ENCODE data around the gene NAV3. TPM values are rescaled to one million over a fixed set of nuclear protein-coding genes. Genes with fewer than 3 reads are reported as not detected.

Gene NAV3
- total RNA-seq, 1 experiment from 2014 or later = 28.3 TPM

- no peak for DNase-seq (ENCODE audit: low read depth)
These were observed 288.7 kb downstream of the NAV3 start for GRCh38 chr12:78119351-78119918.

DNA sequence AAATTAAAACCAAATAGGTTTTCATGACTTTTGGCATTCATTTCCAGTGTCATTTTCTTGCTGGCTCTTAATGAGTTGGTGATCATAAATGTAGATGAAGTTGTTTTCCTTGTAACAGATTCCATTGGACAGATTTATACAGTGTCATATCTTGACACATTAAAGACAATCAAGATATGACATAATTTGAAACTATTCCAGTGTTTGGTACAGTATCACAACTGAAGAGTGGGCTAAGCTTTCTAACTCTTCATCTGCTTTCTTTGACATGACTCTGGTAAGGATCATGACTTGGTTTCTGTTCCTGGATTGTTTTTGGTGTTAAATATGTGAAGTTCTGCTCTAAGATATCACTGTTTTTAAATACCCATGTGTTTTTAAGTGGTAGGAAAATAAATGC is 289.6 kb downstream of the NAV3 start:
- DNase-seq (ENCODE audit: low read depth) = no peak

- DNase-seq (ENCODE audit: low read depth) = peak; percentile 3
These were observed 290.3 kb downstream of the NAV3 start for GRCh38 chr12:78120866-78121560.

DNA sequence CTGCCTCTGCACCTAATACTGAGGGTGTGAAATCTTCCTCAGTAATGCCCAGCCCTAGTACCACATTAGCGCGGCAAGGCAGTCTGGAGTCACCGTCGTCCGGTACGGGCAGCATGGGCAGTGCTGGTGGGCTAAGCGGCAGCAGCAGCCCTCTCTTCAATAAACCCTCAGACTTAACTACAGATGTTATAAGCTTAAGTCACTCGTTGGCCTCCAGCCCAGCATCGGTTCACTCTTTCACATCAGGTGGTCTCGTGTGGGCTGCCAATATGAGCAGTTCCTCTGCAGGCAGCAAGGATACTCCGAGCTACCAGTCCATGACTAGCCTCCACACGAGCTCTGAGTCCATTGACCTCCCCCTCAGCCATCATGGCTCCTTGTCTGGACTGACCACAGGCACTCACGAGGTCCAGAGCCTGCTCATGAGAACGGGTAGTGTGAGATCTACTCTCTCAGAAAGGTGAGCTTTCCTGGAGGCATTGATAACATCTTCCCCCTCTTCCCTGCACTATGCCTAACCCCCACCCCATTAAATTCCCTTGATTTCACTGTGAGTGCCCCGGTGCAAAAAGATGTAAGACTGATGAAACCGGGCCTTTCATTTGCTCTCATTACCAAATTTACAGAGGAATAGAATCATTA is 291.4 kb downstream of the NAV3 start:
- no peak for DNase-seq (ENCODE audit: low read depth)

GRCh38 chr12:78128211-78128610 is 297.5 kb downstream of the NAV3 start:
- no peak for DNase-seq (ENCODE audit: low read depth)

DNA sequence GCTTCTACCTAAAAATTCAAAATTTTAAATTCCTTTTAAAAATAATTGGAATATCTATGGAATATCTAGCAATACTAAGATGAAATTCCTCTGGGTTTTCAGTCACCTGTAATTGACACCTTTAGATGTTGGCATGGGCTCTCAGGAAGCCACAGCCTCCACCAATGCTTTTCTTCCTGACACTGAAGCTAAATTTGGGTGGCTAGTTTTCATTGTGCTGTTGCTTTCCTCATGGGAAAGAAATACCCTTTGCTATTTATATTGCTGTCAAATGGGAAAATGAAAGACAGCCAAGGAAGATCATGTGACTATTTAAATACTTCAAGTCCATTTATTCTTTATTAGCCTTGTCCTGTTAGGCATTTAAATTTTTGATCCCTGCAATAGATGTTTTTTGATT is 313.0 kb downstream of the NAV3 start:
- no peak for DNase-seq (ENCODE audit: low read depth)

DNA sequence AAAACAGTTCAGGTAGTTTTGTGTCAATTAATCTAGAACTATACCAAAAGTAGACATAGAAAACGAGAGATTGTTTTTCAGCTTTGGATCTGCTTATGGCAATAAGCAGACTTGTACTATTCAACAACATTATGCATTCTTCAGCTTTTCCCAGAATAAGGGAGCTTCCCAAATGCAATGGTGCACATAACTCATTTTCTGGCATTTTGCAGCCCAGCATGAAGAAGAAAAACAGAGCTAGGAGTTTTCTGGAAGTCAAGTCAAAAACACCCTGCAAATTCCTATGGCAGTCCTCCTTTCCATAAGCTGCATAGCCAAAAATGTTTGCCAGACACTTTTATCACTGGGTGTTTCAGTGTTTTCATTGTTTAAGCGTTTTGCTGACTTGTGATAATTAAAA is 314.7 kb downstream of the NAV3 start:
- DNase-seq (ENCODE audit: low read depth) = no peak

DNA sequence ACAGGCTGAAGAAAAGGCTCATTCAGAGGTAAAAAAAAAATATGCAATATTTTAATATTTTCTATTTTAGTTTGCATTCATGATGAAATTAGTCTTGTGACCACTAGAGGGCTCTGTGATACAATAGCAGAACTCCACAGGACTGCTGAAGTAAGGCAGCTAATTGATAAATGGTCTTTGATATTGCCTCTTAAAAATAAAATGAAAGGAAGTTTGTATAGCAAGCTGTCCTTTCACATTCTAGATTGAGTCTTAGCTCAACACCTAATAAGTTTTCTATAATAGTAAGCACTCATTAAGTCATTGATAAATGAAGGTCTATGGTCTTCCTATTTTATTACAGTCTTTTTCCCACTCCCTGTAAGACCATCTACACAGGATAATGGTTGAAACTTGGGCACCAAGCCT is 315.7 kb downstream of the NAV3 start:
- peak; percentile 29 for DNase-seq (ENCODE audit: low read depth)

GRCh38 chr12:78149459-78149858 is 318.8 kb downstream of the NAV3 start:
- no peak for DNase-seq (ENCODE audit: low read depth)

- DNase-seq (ENCODE audit: low read depth) = peak; percentile 20
These were observed 324.9 kb downstream of the NAV3 start for GRCh38 chr12:78155546-78155945.

DNA sequence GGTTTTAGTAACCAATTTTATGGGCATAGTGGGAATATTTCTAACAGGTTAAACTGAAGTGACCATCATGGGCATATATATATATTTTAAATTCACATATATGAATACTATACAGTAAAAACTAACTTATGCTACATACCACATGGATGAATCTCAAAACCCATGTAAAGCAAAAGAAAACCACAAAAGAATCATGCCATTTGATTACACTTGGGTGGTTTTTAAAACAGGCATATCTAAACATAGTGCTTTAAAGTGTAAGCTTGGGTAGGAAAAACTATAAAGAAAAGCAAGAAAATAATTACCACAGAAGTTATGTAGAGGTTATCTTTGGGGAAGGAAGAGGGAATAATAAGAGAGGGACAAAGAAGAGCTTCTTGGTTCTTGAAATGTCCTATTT is 326.1 kb downstream of the NAV3 start:
- DNase-seq (ENCODE audit: low read depth) = no peak

- DNase-seq (ENCODE audit: low read depth) = no peak
These were observed 326.5 kb downstream of the NAV3 start for GRCh38 chr12:78157199-78157598.

- DNase-seq (ENCODE audit: low read depth) = no peak
These were observed 333.5 kb downstream of the NAV3 start for GRCh38 chr12:78164154-78164553.

DNA sequence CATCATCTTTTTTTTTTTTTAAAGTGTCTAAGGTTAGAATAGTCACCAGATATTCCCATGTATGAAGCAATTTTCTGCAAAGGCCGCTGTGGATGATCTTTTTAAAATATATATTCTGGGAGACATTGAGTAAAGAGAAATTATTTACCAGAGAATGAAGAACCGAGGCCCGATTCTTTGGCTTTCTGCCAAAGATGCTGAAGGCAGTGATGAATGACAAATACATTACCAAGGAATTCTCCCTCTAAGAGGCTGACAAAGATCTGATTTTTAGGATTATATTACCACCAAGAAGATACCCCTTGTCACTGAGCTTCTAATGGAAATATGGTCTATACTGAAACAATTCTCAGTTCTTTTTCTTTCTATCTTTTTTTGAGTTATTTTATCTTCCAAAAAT is 336.8 kb downstream of the NAV3 start:
- no peak for DNase-seq (ENCODE audit: low read depth)

DNA sequence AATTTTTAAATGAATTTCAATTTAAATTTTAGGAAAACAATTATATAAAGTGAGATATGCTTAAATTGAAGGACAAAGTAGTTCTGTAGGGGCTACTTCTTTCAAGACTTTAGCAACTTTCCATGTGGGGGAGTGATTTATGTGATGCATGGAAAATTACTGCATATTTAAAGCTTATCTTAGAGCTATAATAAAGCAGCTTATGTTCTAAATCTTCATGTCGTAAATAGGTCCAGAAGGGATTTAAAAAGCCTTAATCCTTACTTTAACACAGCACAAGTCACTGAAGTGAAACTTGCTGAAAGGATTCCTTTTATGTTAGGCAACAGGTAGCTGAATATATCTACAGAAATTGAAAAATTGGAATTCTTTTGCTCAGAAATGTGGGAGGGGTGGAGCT is 340.4 kb downstream of the NAV3 start:
- no peak for DNase-seq (ENCODE audit: low read depth)

DNA sequence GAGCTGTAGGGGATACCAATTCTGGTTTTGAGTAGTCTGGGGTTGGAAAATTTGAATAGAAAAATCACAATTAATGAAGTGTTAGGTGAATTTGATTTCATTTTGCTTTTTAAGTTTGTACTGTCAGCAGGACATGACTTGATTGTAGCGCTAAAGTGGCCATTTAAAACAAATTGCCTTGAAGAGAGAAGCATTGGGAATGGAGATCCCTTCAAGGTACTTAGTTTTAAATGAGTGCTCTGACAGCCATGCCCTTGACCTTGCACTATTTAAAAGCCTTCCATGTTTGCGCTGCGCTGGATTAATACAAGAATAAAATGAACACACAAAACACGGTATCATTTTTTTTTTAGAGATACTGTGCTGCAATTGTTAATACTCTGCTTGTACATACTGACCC is 345.9 kb downstream of the NAV3 start:
- DNase-seq (ENCODE audit: low read depth) = no peak

DNA sequence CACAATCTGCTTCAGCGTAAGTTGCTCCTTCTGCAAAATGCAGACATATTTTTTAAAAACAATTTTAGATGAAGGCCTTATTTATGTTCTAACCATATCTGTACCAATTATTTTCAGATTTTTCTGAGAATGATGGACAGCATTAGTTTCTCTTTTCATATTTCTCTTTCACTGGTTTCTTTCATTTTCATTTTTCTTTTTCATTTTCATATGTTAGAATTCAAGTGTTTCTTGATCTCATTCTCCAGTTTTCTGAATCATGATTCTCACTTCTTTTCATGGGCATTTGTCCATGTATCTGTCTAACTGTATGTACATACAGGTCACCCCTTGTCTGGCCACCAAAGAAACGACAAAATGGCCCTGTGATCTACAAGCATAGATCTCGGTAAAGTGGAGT is 346.6 kb downstream of the NAV3 start:
- no peak for DNase-seq (ENCODE audit: low read depth)

DNA sequence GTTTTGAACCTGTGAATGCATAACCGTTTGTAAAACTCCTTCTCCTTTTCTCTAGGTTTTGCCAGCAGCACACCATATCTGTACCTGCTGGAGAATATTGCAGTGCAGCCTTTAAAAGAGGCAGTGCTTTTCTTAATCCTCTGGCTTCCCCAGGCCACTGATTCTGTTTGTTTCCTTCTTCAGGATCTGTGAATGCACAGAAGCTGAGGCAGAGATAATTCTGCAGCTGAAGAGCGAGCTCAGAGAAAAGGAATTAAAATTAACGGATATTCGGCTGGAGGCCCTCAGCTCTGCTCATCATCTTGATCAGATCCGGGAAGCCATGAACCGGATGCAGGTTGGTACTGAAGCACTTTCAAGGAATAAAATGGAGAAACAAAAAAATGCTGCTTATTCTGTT is 348.7 kb downstream of the NAV3 start:
- DNase-seq (ENCODE audit: low read depth) = no peak

DNA sequence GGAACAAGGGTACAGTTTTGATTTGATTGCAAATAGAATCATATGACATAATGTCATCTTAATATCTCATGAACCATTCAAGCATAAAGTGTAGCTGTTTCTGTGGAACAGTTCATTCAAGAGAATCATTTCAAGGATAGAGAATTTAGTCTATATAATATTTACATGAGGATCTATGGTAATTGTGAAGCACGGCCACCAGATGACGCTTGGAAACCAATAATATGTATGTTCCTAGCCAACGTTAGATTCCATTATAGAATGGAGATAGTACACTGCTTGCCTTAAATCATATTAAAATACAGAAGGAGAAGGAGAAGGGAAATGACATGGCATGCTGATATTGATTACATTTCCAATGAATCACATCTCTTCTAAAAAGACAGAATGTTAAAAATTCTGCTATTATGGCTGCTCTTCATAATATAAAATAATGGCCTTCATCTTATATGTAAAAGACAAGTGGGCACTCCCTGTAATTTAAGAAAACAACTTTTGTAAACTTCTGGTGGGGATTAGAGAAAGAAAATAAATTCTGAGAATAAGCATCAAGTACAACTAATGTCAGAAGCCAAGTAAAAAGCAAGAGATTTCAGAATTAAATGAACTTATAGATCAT is 351.0 kb downstream of the NAV3 start:
- DNase-seq (ENCODE audit: low read depth) = no peak

DNA sequence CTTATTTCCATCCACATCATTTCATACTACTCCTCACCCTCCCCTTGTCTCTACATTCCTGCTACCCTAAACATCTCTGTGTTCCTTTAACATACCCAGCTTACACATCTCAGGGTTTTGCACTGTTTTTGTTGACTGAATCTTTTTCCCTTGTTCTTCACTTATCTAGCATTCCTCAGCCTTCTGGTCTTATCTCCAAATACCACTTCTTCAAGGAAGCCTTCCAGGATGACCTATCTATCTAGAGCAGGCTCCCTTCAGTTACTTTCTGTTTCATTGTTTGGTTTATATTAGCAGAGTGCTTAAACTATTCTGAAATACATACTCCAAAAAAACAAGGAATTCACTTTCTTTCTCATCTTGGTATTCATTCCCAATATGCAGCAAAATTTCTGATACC is 353.1 kb downstream of the NAV3 start:
- peak; percentile 13 for DNase-seq (ENCODE audit: low read depth)

DNA sequence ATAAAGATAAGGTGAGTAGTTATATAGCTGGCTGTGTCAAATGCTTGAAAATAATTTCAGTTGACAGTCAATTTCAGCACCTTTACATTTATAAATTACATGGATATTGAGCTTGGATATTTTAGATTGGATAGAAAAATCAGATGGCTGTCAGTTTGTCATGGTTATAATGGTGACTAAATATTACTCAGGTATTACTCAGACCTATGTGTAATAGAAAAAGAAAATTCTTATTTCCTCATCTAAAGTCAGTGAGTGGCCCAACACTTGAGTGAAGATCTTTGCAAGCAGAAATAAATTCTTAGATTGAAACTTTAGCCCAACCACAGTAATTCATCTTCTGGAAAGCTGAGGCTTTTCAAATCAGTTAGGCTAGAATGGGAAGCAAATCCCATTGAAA is 354.4 kb downstream of the NAV3 start:
- DNase-seq (ENCODE audit: low read depth) = peak; percentile 63

- no peak for DNase-seq (ENCODE audit: low read depth)
These were observed 355.0 kb downstream of the NAV3 start for GRCh38 chr12:78185651-78186050.

GRCh38 chr12:78186670-78187069 is 356.0 kb downstream of the NAV3 start:
- DNase-seq (ENCODE audit: low read depth) = no peak

All from M059J (cell line).